Islet precursor cell (in vitro differentiated cells): ENCODE data around the gene CD46.
A peak's percentile ranks its signal among the peaks of the same experiment; 100 is the strongest.

Experiments
- DNase-seq: peaks from one replicate; pipeline ENCODE4 v3.0.0-alpha.2; 2018

Gene CD46

DNA sequence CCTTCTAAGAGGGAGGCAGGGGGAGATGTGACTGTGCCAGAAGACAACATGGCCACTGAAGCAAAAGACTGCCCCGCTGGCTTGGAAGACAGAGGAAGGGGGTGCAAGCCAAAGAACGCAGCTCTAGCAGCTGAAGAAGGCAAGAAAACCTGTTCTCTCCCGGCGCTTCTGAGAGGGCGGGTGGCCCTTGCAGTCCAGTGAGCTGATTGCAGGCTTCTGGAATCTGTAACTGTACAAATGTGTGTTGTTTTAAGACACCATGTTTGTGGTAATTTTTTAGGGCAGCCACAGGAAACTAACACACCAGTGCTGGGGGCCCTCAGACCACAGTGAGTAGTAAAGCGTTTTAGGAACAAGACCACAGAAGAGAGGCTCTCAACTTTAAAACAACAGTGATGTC lies 47.0 kb downstream of the CD46 start:
- DNase-seq: no peak

- peak; percentile 29 for DNase-seq
Observed at GRCh38 chr1:207799989-207800648, 48.3 kb downstream of the CD46 start.

DNA sequence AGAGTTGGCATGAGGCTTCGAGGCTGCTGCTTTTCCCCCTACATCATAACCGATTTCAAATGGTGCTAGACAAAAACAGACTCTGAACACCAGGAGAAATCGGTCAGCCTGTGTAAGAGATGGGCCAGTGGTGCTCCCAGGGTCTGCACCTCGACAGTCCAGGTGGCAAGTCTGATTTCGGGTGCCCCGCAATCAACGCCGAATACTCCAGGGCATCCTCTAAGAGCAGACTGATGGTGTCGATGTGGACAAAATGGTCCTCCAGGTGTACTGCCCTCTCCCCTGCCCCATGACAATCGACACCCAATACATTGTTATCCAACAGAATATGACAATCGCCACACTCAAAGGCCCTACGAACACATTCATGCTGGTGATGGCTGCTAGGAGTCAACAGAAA lies 50.0 kb downstream of the CD46 start:
- no peak for DNase-seq

- peak; percentile 24 for DNase-seq
Observed at GRCh38 chr1:207803678-207804077, 51.8 kb downstream of the CD46 start.

DNA sequence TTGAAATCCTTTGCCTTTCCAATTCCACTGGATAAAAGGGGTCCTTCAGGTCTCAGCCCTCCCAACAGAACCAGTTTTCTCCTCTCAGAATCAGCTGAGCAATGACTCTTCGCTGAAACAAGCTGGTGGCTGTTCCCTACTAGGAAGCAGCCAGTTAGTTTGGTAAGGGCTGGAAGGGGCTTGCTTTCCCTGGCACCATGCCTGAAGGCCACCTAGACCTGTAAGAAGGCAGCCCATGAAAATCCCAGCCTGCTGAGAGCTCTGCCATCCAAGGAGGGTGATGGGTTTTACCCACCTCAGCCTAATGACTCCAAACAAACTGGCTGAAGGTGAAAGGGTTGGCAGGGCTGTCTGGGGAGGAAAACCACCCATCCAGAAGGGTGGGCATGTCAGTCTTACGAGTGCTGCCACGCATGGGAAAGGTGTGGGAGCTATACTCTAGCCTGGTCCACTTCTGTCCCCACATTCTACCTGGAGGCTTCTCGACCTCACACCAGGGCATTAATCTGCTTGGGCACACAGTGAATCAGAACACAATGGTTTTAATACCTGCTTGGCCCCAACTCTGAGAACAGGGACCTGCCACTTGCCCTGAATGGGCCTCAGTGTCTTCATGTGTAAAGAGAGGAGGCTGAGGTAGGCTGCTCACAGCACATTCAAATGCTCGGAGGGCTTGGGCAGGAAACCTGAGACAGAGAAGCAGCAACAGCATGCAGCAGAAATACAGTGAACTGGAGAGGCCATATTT lies 53.0 kb downstream of the CD46 start:
- no peak for DNase-seq

GRCh38 chr1:207805841-207806421 lies 54.1 kb downstream of the CD46 start:
- DNase-seq: peak; percentile 79

GRCh38 chr1:207806531-207807325 lies 54.9 kb downstream of the CD46 start:
- DNase-seq: no peak

DNA sequence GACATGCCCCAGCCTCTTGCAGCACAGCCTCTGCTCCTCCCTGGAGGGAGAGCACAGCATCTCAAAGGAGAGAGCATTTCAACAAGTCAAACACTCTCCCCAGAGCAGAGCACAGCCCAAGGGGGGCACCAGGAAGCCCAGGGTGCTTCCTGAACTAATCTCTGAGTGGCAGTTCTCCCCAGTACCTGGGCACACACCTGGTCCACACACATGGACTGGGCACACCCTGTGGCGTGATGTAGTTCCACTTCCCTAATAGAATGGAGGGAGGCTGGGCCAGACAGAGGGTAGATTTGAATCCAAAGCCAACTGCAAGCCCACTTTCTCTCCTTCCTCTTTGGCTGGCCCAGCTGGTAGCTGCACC lies 55.5 kb downstream of the CD46 start:
- DNase-seq: no peak

GRCh38 chr1:207807690-207808321 lies 56.0 kb downstream of the CD46 start:
- DNase-seq: no peak

DNA sequence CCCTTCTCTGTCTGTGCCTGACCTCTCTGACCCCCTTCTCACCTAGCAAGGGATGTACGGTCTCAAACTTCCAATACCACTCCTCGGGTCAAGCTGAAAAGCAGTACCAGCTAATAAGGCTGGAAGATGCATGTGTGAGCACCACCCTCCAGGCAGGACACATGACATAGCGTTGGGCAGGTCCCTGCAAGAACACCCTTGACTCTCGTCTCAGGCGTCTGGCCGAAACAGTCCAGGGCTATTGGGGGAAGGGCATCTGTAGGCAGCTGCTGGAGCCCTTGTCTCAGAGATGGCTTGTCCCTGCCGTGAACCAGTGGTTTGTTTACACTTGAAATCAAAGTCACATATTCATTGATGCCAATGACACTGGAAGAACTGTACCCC lies 56.5 kb downstream of the CD46 start:
- peak; percentile 62 for DNase-seq

GRCh38 chr1:207808911-207809555 lies 57.2 kb downstream of the CD46 start:
- peak; percentile 12 for DNase-seq

DNA sequence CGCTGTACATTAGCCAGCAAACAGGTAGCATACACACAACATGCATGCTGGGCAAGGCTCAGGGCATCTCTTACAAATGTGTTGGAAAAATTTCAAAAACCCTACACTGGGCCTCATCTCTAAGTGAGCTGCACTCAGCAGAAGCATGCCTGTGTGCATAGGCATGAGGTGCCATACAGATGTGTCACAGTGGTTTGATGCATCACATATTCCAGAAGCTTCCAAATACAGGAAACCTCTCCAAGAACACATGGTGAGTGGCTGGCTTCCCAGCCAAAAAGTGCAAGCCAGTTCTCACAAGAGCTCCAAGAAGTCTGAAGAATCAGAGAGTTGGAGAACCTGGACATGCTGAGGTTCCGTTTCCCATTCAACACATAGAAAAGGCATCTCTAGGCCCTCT lies 58.3 kb downstream of the CD46 start:
- peak; percentile 26 for DNase-seq

DNA sequence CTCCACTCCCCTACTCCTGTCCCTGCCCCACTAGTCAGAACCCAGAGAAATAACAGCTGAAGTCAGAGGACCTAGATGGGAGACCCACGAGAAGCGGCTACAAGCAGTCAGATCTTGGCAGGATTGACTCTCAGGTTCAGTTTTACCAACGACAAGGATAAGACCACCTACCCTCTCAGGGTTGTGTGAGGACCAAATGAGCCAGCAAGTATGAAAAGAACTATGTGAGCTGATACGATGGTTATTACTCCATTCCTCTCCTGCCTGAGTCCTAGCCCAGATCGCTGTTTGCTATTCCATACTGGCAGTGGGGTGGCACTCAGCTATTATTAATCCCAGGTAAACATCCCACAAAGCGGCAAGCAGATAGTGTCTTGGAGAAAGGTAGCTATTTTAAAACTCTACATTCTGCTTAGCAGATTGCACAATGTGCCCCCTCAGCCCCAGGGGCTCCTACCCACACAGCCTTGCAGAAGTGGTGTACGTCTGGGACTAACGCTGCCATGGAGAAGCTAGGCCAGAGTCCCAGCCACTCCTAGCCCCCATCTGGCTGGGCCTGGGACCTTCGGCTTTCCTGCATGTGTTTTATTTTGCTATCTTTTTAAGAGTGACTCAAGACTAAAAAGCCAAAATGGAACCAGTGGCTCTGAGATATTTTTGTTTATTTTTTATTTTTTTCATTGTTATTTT lies 58.9 kb downstream of the CD46 start:
- peak; percentile 39 for DNase-seq

DNA sequence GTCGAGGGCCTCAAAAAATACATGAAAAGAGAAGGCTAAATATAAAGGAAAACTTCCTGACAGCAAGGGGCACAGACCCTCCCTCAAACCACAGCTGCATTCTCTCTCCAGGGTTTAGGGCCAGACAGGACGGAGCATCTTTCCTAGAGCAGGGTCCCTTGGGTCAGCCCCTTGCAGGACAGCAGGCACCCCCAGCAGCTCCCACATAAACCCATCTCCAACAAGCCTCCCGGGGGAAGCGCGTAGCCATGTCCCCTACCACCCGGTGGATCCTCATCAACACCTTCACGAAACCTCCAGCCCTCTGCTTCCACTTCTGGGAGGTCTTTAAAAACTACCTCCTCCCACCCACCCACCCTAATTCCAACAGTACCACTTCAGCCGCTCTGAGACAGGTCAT lies 59.5 kb downstream of the CD46 start:
- peak; percentile 13 for DNase-seq

GRCh38 chr1:207811920-207812720 lies 60.3 kb downstream of the CD46 start:
- DNase-seq: peak; percentile 81

DNA sequence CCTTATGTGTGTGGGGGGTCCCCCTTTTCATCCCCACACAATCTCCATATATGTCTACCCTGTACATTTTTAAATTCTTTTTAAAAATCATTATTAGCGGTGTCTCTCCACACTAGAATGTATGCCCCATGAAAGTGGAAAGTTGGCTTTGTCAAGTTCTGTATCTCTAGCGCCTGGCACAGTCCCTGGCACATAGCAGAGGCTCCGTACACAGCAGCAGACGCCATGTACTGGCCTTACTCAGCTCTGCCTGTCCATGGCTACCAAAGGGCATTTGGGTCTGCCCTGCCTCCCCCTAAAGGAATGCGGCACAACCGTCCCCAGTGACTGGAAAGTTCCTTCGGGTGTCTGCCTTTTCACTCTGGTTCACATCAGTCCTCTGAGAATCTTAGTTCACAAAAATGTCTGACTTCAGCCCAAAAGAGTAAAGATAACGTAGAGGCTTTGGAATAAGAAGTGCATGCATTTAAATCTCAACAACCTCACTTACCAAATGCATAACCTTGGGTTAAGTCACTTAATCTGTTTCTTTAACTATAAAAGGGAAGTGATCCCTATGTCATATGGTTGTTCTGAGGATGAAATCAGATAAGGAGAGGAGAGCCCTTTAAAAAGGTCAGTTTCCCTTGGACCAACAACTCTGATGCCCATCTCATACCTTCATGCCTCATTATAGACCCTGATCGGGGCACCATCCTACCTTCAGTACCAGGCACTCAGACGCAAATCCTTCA lies 61.1 kb downstream of the CD46 start:
- DNase-seq: no peak

GRCh38 chr1:207813512-207813881 lies 61.6 kb downstream of the CD46 start:
- no peak for DNase-seq

GRCh38 chr1:207813946-207814345 lies 62.1 kb downstream of the CD46 start:
- DNase-seq: no peak

GRCh38 chr1:207814469-207814868 lies 62.6 kb downstream of the CD46 start:
- no peak for DNase-seq

DNA sequence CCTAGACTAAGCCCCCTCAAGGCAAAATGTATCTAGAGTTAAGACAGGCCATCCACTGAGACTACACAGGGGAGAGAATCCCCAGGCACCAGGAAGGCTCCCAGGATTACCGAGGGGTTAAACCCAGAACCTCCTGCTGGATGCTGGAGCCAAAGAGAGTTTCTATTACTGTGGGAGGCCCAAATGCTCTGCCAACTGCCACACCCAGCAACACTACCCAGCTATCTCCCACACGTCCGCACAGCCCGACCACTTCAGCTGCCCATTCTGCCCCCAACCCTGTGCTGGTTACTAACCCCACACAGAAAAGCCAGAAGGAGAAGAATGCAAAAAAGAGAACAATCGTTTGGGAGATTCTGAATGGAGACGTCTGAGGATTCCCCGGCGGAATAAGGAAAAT lies 63.6 kb downstream of the CD46 start:
- DNase-seq: no peak
